HEK293 (cell line): Measurements from ENCODE around the gene CST1.

Source experiments
- CTCF ChIA-PET: fragments of 350-600 bp; formaldehyde crosslinking; extraction: SDS; loops from one replicate; lab custom pipeline; 2021; ENCODE audit warnings: antibody characterized with exemption; lab: Yijun Ruan, JAX
- POLR2A ChIA-PET: fragments of 300-600 bp; formaldehyde crosslinking; extraction: SDS; loops from one replicate; lab custom pipeline; 2020; ENCODE audit warnings: antibody characterized with exemption, inconsistent platforms; lab: Yijun Ruan, JAX
- H3K27ac ChIP-seq: fragments of 200-500 bp; sonication (Bioruptor generic); 2 replicates; pipeline ENCODE4 v1.5.1; 2014; ENCODE audit warnings: low read depth, low read length, control low read depth, inconsistent platforms; ENCODE audit errors: extremely low read depth
- H3K36me3 ChIP-seq, 2 experiments: fragments of 200-500 bp in 1 of 2; sonication (Bioruptor generic) in 1 of 2; 1 replicate in 1 of 2; 2 replicates in 1 of 2; pipeline ENCODE4 v1.5.1; 2014 to 2017; ENCODE audit warnings: inconsistent platforms in 2 of 2, low read length in 2 of 2; ENCODE audit not compliant: control insufficient read depth in 2 of 2, insufficient read depth in 1 of 2
- H3K4me1 ChIP-seq: fragments of 200-500 bp; sonication (Bioruptor generic); 2 replicates; pipeline ENCODE4 v1.5.1; 2014; ENCODE audit warnings: mild to moderate bottlenecking, low read length, inconsistent platforms; ENCODE audit not compliant: control insufficient read depth, insufficient read depth
- H3K4me3 ChIP-seq: 2 replicates; pipeline ENCODE4 v1.5.1; 2011; ENCODE audit warnings: low read depth, mild to moderate bottlenecking, control low read depth, low read length, moderate library complexity
- H3K9me3 ChIP-seq: fragments of 200-500 bp; sonication (Bioruptor generic); 2 replicates; pipeline ENCODE4 v1.5.1; 2014; ENCODE audit warnings: low read depth, low read length, inconsistent platforms; ENCODE audit not compliant: control insufficient read depth, insufficient read depth
- EGR2 ChIP-seq: fragments of 450-650 bp; formaldehyde crosslinking; IDR thresholded peaks from 2 replicates; pipeline ENCODE4 v1.5.1; 2016; ENCODE audit warnings: low read depth, missing biosample characterization, missing genetic modification characterization
- HOXA7 ChIP-seq: sonication (generic); formaldehyde crosslinking; IDR thresholded peaks from 2 replicates; pipeline ENCODE4 v1.8.1; 2022; ENCODE audit warnings: missing genetic modification reagents, borderline replicate concordance
- HOXC10 ChIP-seq: sonication (generic); formaldehyde crosslinking; IDR thresholded peaks from 2 replicates; pipeline ENCODE4 v1.8.1; 2023; ENCODE audit warnings: mild to moderate bottlenecking, missing genetic modification reagents
- SALL2 ChIP-seq: fragments of 450-650 bp; formaldehyde crosslinking; IDR thresholded peaks from 2 replicates; pipeline ENCODE4 v1.5.0; 2017; ENCODE audit warnings: missing biosample characterization, mild to moderate bottlenecking, missing genetic modification characterization, borderline replicate concordance
- ZFHX2 ChIP-seq: fragments of 450-650 bp; formaldehyde crosslinking; conservative IDR thresholded peaks from 2 replicates; pipeline ENCODE4 v1.5.1; 2016; ENCODE audit warnings: missing biosample characterization, missing genetic modification characterization
- ZFP37 ChIP-seq: fragments of 450-650 bp; formaldehyde crosslinking; IDR thresholded peaks from 2 replicates; pipeline ENCODE4 v1.5.1; 2016; ENCODE audit warnings: missing biosample characterization, missing genetic modification characterization
- ZNF24 ChIP-seq: fragments of 450-650 bp; formaldehyde crosslinking; IDR thresholded peaks from 2 replicates; pipeline ENCODE4 v1.5.1; 2016; ENCODE audit warnings: missing biosample characterization, missing genetic modification characterization
- ZNF354C ChIP-seq: fragments of 450-650 bp; formaldehyde crosslinking; IDR thresholded peaks from 2 replicates; pipeline ENCODE4 v1.5.1; 2016; ENCODE audit warnings: missing biosample characterization, missing genetic modification characterization, low read depth, borderline replicate concordance
- ZNF391 ChIP-seq: fragments of 450-650 bp; formaldehyde crosslinking; IDR thresholded peaks from 2 replicates; pipeline ENCODE4 v1.5.1; 2016; ENCODE audit warnings: low read depth, missing biosample characterization, missing genetic modification characterization, borderline replicate concordance
- ZNF549 ChIP-seq: fragments of 450-650 bp; IDR thresholded peaks from 2 replicates; pipeline ENCODE4 v1.5.1; 2018; ENCODE audit warnings: missing biosample characterization, missing genetic modification characterization, mild to moderate bottlenecking, inconsistent platforms, moderate library complexity
- ZNF623 ChIP-seq: fragments of 450-650 bp; formaldehyde crosslinking; IDR thresholded peaks from 2 replicates; pipeline ENCODE4 v1.5.1; 2016; ENCODE audit warnings: missing biosample characterization, missing genetic modification characterization
- ZNF660 ChIP-seq: fragments of 450-650 bp; IDR thresholded peaks from 2 replicates; pipeline ENCODE4 v1.5.1; 2018; ENCODE audit warnings: missing biosample characterization, mild to moderate bottlenecking, missing genetic modification characterization
- ZSCAN16 ChIP-seq: fragments of 450-650 bp; formaldehyde crosslinking; IDR thresholded peaks from 2 replicates; pipeline ENCODE4 v1.5.1; 2016; ENCODE audit warnings: missing biosample characterization, missing genetic modification characterization
- ZSCAN30 ChIP-seq: fragments of 450-650 bp; IDR thresholded peaks from 2 replicates; pipeline ENCODE4 v1.5.1; 2018; ENCODE audit warnings: missing biosample characterization, mild to moderate bottlenecking, missing genetic modification characterization, moderate library complexity
- TF ChIP-seq, protein P1 (sequence below): fragments of 450-650 bp; formaldehyde crosslinking; IDR thresholded peaks from 2 replicates; pipeline ENCODE4 v1.5.1; 2016; ENCODE audit warnings: missing biosample characterization, missing genetic modification characterization, borderline replicate concordance
- TF ChIP-seq, protein P2 (sequence below): fragments of 450-650 bp; formaldehyde crosslinking; IDR thresholded peaks from 2 replicates; pipeline ENCODE4 v1.5.1; 2016; ENCODE audit warnings: missing biosample characterization, missing genetic modification characterization, low read depth
- TF ChIP-seq, protein P3 (sequence below): fragments of 450-650 bp; formaldehyde crosslinking; IDR thresholded peaks from 2 replicates; pipeline ENCODE4 v1.5.1; 2017; ENCODE audit warnings: missing biosample characterization, mild to moderate bottlenecking, missing genetic modification characterization, moderate library complexity

The CST1 gene

DNA sequence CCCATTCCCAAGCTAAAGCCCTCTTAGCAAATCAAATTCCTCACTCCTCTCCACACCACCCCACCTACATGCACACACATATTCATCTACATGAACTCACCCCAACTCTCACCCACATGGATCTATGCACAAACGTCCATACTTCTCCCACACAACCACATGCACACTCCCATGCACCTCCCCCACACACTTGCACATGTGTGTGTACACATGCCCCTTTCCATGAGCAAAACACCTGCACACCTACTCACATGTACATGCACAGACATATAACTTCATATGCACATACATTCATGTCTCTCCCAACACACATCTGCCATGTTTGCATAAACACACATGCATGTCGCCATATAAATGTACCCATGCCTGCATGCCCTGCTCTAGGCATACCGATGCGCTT is 22.8 kb upstream of the CST1 start:
- H3K4me1 ChIP-seq: no peaks in the 10 kb centered on the region
- TF ChIP-seq ZFHX2 (tag by site-specific recombination): peak; percentile 43
- TF ChIP-seq EGR2: peak; percentile 32; the same call in 1 of the 2 replicates
- TF ChIP-seq ZSCAN16 (tag by site-specific recombination): no peak
- TF ChIP-seq, all 188 proteins: peak for 2
- Histone ChIP-seq H3K4me3 (no peak overlapping the region), H3K9me3 (no peaks in the 10 kb centered on the region), H3K27ac (no peak overlapping the region), H3K36me3 (no peaks in the 10 kb centered on the region)
- POLR2A ChIA-PET: no interaction called here
- CTCF ChIA-PET: interaction anchor here (0.7 kb wide), 1 partner anchor 31 kb away, joined by 3 read pairs; no protein-coding TSS in a partner anchor

DNA sequence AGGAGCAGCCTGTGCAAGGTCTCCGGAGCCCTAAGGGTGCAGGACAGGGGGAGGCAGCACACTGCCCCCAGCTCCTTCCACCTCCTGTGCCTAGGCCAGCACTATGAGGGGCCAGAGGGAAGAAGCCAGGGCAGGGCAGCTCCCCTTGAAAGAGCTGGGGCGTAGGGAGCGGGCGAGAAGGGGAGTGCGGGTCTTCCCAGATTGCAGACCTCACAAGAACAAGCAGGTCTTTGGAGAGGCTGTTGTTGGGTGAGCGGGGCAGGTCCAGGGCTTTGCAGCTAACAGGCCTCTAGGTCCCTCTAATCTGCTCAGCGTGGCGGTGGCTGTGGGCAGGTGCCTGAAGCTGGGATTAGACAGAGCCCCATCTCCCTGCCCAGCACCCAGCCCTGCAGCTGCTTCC is 22.4 kb upstream of the CST1 start:
- Histone ChIP-seq H3K4me3 (no peak overlapping the region), H3K4me1 (no peaks in the 10 kb centered on the region), H3K9me3 (no peaks in the 10 kb centered on the region), H3K36me3 (no peaks in the 10 kb centered on the region), H3K27ac (no peak overlapping the region)
- CTCF ChIA-PET: interaction anchor here (0.7 kb wide), 1 partner anchor 31 kb away, joined by 3 read pairs; no protein-coding TSS in a partner anchor
- POLR2A ChIA-PET: no interaction called here
- no peak for TF ChIP-seq ZNF549 (tag by site-specific recombination)
- TF ChIP-seq, protein P1, sequence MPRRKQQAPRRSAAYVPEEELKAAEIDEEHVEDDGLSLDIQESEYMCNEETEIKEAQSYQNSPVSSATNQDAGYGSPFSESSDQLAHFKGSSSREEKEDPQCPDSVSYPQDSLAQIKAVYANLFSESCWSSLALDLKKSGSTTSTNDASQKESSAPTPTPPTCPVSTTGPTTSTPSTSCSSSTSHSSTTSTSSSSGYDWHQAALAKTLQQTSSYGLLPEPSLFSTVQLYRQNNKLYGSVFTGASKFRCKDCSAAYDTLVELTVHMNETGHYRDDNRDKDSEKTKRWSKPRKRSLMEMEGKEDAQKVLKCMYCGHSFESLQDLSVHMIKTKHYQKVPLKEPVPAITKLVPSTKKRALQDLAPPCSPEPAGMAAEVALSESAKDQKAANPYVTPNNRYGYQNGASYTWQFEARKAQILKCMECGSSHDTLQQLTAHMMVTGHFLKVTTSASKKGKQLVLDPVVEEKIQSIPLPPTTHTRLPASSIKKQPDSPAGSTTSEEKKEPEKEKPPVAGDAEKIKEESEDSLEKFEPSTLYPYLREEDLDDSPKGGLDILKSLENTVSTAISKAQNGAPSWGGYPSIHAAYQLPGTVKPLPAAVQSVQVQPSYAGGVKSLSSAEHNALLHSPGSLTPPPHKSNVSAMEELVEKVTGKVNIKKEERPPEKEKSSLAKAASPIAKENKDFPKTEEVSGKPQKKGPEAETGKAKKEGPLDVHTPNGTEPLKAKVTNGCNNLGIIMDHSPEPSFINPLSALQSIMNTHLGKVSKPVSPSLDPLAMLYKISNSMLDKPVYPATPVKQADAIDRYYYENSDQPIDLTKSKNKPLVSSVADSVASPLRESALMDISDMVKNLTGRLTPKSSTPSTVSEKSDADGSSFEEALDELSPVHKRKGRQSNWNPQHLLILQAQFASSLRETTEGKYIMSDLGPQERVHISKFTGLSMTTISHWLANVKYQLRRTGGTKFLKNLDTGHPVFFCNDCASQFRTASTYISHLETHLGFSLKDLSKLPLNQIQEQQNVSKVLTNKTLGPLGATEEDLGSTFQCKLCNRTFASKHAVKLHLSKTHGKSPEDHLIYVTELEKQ (tag by site-specific recombination): no peak
- no peak for TF ChIP-seq ZFP37 (tag by site-specific recombination)
- TF ChIP-seq ZNF391 (tag by site-specific recombination): no peak
- TF ChIP-seq ZNF24 (tag by site-specific recombination): no peak
- TF ChIP-seq ZSCAN30 (tag by site-specific recombination): no peak
- TF ChIP-seq ZNF623 (tag by site-specific recombination): no peak
- TF ChIP-seq ZNF660 (tag by site-specific recombination): no peak
- TF ChIP-seq HOXA7 (CRISPR knock-in tag): no peak
- TF ChIP-seq, protein P2, sequence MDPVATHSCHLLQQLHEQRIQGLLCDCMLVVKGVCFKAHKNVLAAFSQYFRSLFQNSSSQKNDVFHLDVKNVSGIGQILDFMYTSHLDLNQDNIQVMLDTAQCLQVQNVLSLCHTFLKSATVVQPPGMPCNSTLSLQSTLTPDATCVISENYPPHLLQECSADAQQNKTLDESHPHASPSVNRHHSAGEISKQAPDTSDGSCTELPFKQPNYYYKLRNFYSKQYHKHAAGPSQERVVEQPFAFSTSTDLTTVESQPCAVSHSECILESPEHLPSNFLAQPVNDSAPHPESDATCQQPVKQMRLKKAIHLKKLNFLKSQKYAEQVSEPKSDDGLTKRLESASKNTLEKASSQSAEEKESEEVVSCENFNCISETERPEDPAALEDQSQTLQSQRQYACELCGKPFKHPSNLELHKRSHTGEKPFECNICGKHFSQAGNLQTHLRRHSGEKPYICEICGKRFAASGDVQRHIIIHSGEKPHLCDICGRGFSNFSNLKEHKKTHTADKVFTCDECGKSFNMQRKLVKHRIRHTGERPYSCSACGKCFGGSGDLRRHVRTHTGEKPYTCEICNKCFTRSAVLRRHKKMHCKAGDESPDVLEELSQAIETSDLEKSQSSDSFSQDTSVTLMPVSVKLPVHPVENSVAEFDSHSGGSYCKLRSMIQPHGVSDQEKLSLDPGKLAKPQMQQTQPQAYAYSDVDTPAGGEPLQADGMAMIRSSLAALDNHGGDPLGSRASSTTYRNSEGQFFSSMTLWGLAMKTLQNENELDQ: no peak
- TF ChIP-seq ZNF354C (tag by site-specific recombination): no peak
- no peak for TF ChIP-seq SALL2 (tag by site-specific recombination)
- TF ChIP-seq, protein P3, sequence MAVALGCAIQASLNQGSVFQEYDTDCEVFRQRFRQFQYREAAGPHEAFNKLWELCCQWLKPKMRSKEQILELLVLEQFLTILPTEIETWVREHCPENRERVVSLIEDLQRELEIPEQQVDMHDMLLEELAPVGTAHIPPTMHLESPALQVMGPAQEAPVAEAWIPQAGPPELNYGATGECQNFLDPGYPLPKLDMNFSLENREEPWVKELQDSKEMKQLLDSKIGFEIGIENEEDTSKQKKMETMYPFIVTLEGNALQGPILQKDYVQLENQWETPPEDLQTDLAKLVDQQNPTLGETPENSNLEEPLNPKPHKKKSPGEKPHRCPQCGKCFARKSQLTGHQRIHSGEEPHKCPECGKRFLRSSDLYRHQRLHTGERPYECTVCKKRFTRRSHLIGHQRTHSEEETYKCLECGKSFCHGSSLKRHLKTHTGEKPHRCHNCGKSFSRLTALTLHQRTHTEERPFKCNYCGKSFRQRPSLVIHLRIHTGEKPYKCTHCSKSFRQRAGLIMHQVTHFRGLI (tag by site-specific recombination): no peak
- no peak for TF ChIP-seq HOXC10 (CRISPR knock-in tag)
